Osteocyte (in vitro differentiated cells): ENCODE measurements around the gene SOX5. TPM values are rescaled to one million over a fixed set of nuclear protein-coding genes. Genes with fewer than 3 reads are reported as not detected.
"Not testable (repeated sequence)": the region's sequence is repeated elsewhere in the genome, so short reads cannot be mapped to it uniquely, and the experiment has no call there.

Experiments
- DNase-seq: peaks from one replicate; pipeline ENCODE4 v3.0.0; 2021; ENCODE audit warnings: mixed read lengths; ENCODE audit not compliant: unreplicated experiment; ENCODE audit errors: extremely low spot score
- H3K27ac Mint-ChIP-seq: one replicate; pipeline ENCODE4 v1.8.0; 2021; ENCODE audit warnings: mild to moderate bottlenecking, mixed read lengths; ENCODE audit not compliant: unreplicated experiment
- H3K27me3 Mint-ChIP-seq: one replicate; pipeline ENCODE4 v1.8.0; 2021; ENCODE audit warnings: mixed read lengths; ENCODE audit not compliant: unreplicated experiment
- H3K36me3 Mint-ChIP-seq: one replicate; pipeline ENCODE4 v1.8.0; 2021; ENCODE audit warnings: mixed read lengths; ENCODE audit not compliant: unreplicated experiment
- H3K4me1 Mint-ChIP-seq: one replicate; pipeline ENCODE4 v1.8.0; 2021; ENCODE audit warnings: mixed read lengths; ENCODE audit not compliant: unreplicated experiment
- H3K4me3 Mint-ChIP-seq: one replicate; pipeline ENCODE4 v1.8.0; 2021; ENCODE audit warnings: mild to moderate bottlenecking, moderate library complexity, mixed read lengths; ENCODE audit not compliant: unreplicated experiment
- H3K9me3 Mint-ChIP-seq: one replicate; pipeline ENCODE4 v1.8.0; 2021; ENCODE audit warnings: mixed read lengths; ENCODE audit not compliant: unreplicated experiment
- CTCF ChIP-seq: fragments of 200-600 bp; sonication (generic); IDR thresholded peaks from 2 replicates; pipeline ENCODE4 v1.5.0; 2021; ENCODE audit warnings: antibody characterized with exemption, mild to moderate bottlenecking, moderate library complexity
- total RNA-seq: library from RNA; stranded (reverse); gene quantifications from 2 replicates; pipeline ENCODE4 v1.2.1, GENCODE V29; 2021

SOX5 gene
- total RNA-seq, 1 donor from 2014 or later: 6.3 TPM

GRCh38 chr12:23729359-23729758, 220.1 kb downstream of the SOX5 start:
- peaks cover 9% of the 10 kb centered on the region for H3K4me1 Mint-ChIP-seq
- no peaks in the 10 kb centered on the region for H3K9me3 Mint-ChIP-seq
- H3K27ac Mint-ChIP-seq: no peak overlapping the region
- no peak overlapping the region for H3K4me3 Mint-ChIP-seq
- no peaks in the 10 kb centered on the region for H3K27me3 Mint-ChIP-seq
- H3K36me3 Mint-ChIP-seq: no peaks in the 10 kb centered on the region
- no peak for DNase-seq
- TF ChIP-seq CTCF: no peak

GRCh38 chr12:23726646-23727045, 222.8 kb downstream of the SOX5 start:
- H3K4me1 Mint-ChIP-seq: peaks cover 9% of the 10 kb centered on the region
- no peak overlapping the region for H3K4me3 Mint-ChIP-seq
- no peaks in the 10 kb centered on the region for H3K36me3 Mint-ChIP-seq
- no peaks in the 10 kb centered on the region for H3K27me3 Mint-ChIP-seq
- H3K27ac Mint-ChIP-seq: no peak overlapping the region
- H3K9me3 Mint-ChIP-seq: no peaks in the 10 kb centered on the region
- DNase-seq: no peak
- no peak for TF ChIP-seq CTCF

- Mint-ChIP-seq H3K27me3 (no peaks in the 10 kb centered on the region), H3K27ac (no peak overlapping the region), H3K4me1 (no peaks in the 10 kb centered on the region), H3K4me3 (no peak overlapping the region), H3K9me3 (no peaks in the 10 kb centered on the region), H3K36me3 (no peaks in the 10 kb centered on the region)
- DNase-seq: no peak
- TF ChIP-seq CTCF: no peak
Measured at GRCh38 chr12:23722655-23723054, 226.8 kb downstream of the SOX5 start.

- Mint-ChIP-seq H3K27ac (no peak overlapping the region), H3K9me3 (no peaks in the 10 kb centered on the region)
Measured at GRCh38 chr12:23721268-23721667, 228.2 kb downstream of the SOX5 start.

GRCh38 chr12:23719493-23719892, 230.0 kb downstream of the SOX5 start:
- H3K9me3 Mint-ChIP-seq: no peaks in the 10 kb centered on the region
- no peak for DNase-seq
- H3K27ac Mint-ChIP-seq: no peak overlapping the region
- no peaks in the 10 kb centered on the region for H3K4me1 Mint-ChIP-seq
- no peaks in the 10 kb centered on the region for H3K36me3 Mint-ChIP-seq
- no peaks in the 10 kb centered on the region for H3K27me3 Mint-ChIP-seq
- TF ChIP-seq CTCF: no peak
- H3K4me3 Mint-ChIP-seq: no peak overlapping the region

More at GRCh38 chr12:23721268-23721667, 228.2 kb downstream of the SOX5 start:
- TF ChIP-seq CTCF: no peak
- no peaks in the 10 kb centered on the region for H3K36me3 Mint-ChIP-seq
- H3K27me3 Mint-ChIP-seq: no peaks in the 10 kb centered on the region
- no peaks in the 10 kb centered on the region for H3K4me1 Mint-ChIP-seq
- DNase-seq: no peak
- H3K4me3 Mint-ChIP-seq: no peak overlapping the region

- H3K27ac Mint-ChIP-seq, H3K9me3 Mint-ChIP-seq, H3K36me3 Mint-ChIP-seq, H3K4me3 Mint-ChIP-seq, H3K4me1 Mint-ChIP-seq, H3K27me3 Mint-ChIP-seq, DNase-seq: not testable (repeated sequence)
Measured at GRCh38 chr12:23710361-23710760, 239.1 kb downstream of the SOX5 start.
